HepG2 (cell line): ENCODE results near the gene ACSBG1. TPM values are rescaled to one million over a fixed set of nuclear protein-coding genes. Genes with fewer than 3 reads are reported as not detected.

Experiments
- ATAC-seq: fragments of 200-7000 bp; cut with Tn5 transposase; 3 replicates; pipeline ENCODE4 v1.9.1; 2020; ENCODE audit warnings: mild to moderate bottlenecking, moderate library complexity
- BruUV-seq: library from RNA; stranded (reverse); fragments of 400-500 nt; replicated peaks from 2 replicates; lab custom pipeline; 2021; lab: Mats Ljungman, UMichigan
- CTCF ChIA-PET: fragments of 300-600 bp; formaldehyde crosslinking; extraction: SDS; loops from one replicate; lab custom pipeline; 2021; ENCODE audit warnings: low total read pairs, inconsistent platforms, low intra/inter-chr PET ratio; lab: Yijun Ruan, JAX
- POLR2A ChIA-PET: fragments of 350-600 bp; sonication (Branson Sonifier 250); formaldehyde crosslinking; loops from one replicate; lab custom pipeline; 2020; ENCODE audit warnings: antibody characterized with exemption, inconsistent platforms; lab: Yijun Ruan, JAX
- DNase-seq: peaks from one replicate; pipeline ENCODE4 v3.0.0-alpha.2; 2015; ENCODE audit warnings: low spot score
- FAIRE-seq: peaks from 3 replicates; lab custom pipeline; 2011; peaks lifted over from hg19 to GRCh38; lab: Jason Lieb, UNC
- H2AFZ ChIP-seq: one replicate; pipeline ENCODE4 v1.6.1; 2011; ENCODE audit warnings: low read length, inconsistent platforms
- H3K27ac ChIP-seq: fragments of 300-600 bp; 3 replicates; pipeline ENCODE4 v1.8.0; 2011; ENCODE audit warnings: mixed run types, mild to moderate bottlenecking, mixed read lengths, low read length, inconsistent platforms; ENCODE audit not compliant: insufficient read depth; ENCODE audit errors: extremely low read length
- H3K27me3 ChIP-seq, 2 experiments: fragments of 200-600 bp in 1 of 2; 2 replicates in 1 of 2; 3 replicates in 1 of 2; pipeline versions ENCODE4 v1.6.0 to v1.8.0; 2011; ENCODE audit warnings: low read length in 2 of 2, mild to moderate bottlenecking in 2 of 2, moderate library complexity in 2 of 2, inconsistent platforms in 1 of 2; ENCODE audit not compliant: insufficient read depth in 2 of 2, control insufficient read depth in 1 of 2
- H3K36me3 ChIP-seq, 2 experiments: fragments of 200-600 bp in 1 of 2; replicated peaks in 1 of 2; 2 replicates in 1 of 2; 3 replicates in 1 of 2; pipeline versions ENCODE4 v1.5.1 to v1.8.0; 2011; ENCODE audit warnings: low read length in 2 of 2, inconsistent platforms in 1 of 2; ENCODE audit not compliant: insufficient read depth in 2 of 2, control insufficient read depth in 1 of 2
- H3K4me1 ChIP-seq: 2 replicates; pipeline ENCODE4 v1.5.1; 2012; ENCODE audit warnings: low read length, inconsistent platforms; ENCODE audit not compliant: insufficient read depth
- H3K4me2 ChIP-seq: 2 replicates; pipeline ENCODE4 v1.6.0; 2011; ENCODE audit warnings: low read depth, low read length, inconsistent platforms
- H3K4me3 ChIP-seq, 3 experiments: fragments of 200-600 bp in 1 of 3; sonication (generic), shearing (Covaris generic) in 1 of 3; replicated peaks in 1 of 3; 2 replicates each; pipeline ENCODE4 v1.5.1; 2011 to 2016; ENCODE audit warnings: low read length in 3 of 3, inconsistent platforms in 2 of 3, low read depth in 2 of 3, mild to moderate bottlenecking in 2 of 3, control low read depth in 1 of 3, mixed read lengths in 1 of 3; ENCODE audit not compliant: insufficient read depth in 1 of 3
- H3K79me2 ChIP-seq: one replicate; pipeline ENCODE4 v1.6.1; 2011; ENCODE audit warnings: low read length, inconsistent platforms; ENCODE audit not compliant: insufficient read depth
- H3K9ac ChIP-seq: 2 replicates; pipeline ENCODE4 v1.6.0; 2011; ENCODE audit warnings: mild to moderate bottlenecking, low read depth, low read length, inconsistent platforms; ENCODE audit not compliant: insufficient read depth
- H3K9me3 ChIP-seq: 2 replicates; pipeline ENCODE4 v1.5.1; 2012; ENCODE audit warnings: mild to moderate bottlenecking, low read length
- H4K20me1 ChIP-seq: 2 replicates; pipeline ENCODE4 v1.6.0; 2011; ENCODE audit warnings: inconsistent platforms, mild to moderate bottlenecking, low read length, moderate library complexity; ENCODE audit not compliant: insufficient read depth
- TMF1 ChIP-seq: sonication (generic); formaldehyde crosslinking; IDR thresholded peaks from 2 replicates; pipeline ENCODE4 v1.8.1; 2022; ENCODE audit warnings: low read depth, missing genetic modification reagents
- ZMYM2 ChIP-seq: sonication (generic); formaldehyde crosslinking; IDR thresholded peaks from 2 replicates; pipeline ENCODE4 v1.8.0; 2022; ENCODE audit warnings: mild to moderate bottlenecking, missing genetic modification reagents
- WGBS: methylation state at CpG from one replicate; pipeline ENCODE4 v1.1.6; 2017; ENCODE audit warnings: low lambda C conversion rate; 5-methylcytosine and 5-hydroxymethylcytosine counted together
- in situ Hi-C: cut with HindIII; loops from 2 replicates; pipeline ENCODE4 v1.10.0; 2017; ENCODE audit warnings: low pct_unique_long_range_greater_than_20kb; ENCODE audit not compliant: extremely low pct_ligation_motif_present
- intact Hi-C: fragments of 100-400 bp; cut with micrococcal nuclease; formaldehyde crosslinking; loops from one replicate; pipeline ENCODE4 v1.10.0; 2022; ENCODE audit not compliant: unreplicated experiment
- polyA plus RNA-seq, 8 experiments: library from polyadenylated mRNA; depleted of rRNA in 3 of 8; stranded (reverse) in 7 of 8; unstranded in 1 of 8; fragments of >200 nt; fragmentation: Illumina TruSeq in 4 of 8; extraction: Trizol in 4 of 8; gene quantifications; 2 replicates each; pipeline versions ENCODE4 v1.2.1 to v1.2.3, GENCODE V29; 2011 to 2016; ENCODE audit warnings: low read depth in 4 of 8, missing spikeins in 1 of 8, mixed read lengths in 1 of 8; ENCODE audit not compliant: insufficient read depth in 1 of 8
- total RNA-seq, 5 experiments: library from RNA; depleted of rRNA; stranded (reverse); fragments of >200 nt; fragmentation: Illumina TruSeq; extraction: Trizol; gene quantifications; 2 replicates each; pipeline ENCODE4 v1.2.3, GENCODE V29; 2016; ENCODE audit warnings: low read depth in 1 of 5
- TF ChIP-seq, protein P1 (sequence below): sonication (generic); formaldehyde crosslinking; IDR thresholded peaks from 2 replicates; pipeline ENCODE4 v1.8.1; 2023; ENCODE audit warnings: mild to moderate bottlenecking, moderate library complexity, missing genetic modification reagents

The ACSBG1 gene
- total and polyA plus RNA-seq, 2 of the 13 experiments (the other 11 are each of a cell fraction or from before 2014, with no cell fraction given) = 0.35 to 0.81 TPM

DNA sequence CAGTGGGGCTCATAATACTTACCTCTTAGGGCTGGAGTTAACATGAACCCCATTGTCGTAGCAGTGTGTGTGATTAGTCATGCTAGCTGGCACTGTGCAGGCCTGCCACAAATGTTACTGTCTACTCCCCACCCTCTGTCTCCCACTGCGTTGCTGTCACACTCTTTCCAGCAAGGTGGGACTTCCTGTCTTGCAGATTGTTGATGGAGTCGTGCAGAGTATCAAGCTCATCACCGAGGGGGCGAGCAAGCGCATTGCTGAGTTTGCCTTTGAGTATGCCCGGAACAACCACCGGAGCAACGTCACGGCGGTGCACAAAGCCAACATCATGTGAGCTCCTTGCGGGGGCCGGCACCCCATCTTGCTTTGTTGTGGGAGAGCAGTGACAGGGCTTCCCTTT is 72.3 kb downstream of the ACSBG1 start:
- Histone ChIP-seq H3K27me3 (no peaks in the 10 kb centered on the region), H3K27ac (no peak overlapping the region), H2AFZ (no peak overlapping the region), H3K9ac (no peak overlapping the region), H3K36me3 (peaks cover 9 to 53% of the 10 kb centered on the region in 2 experiments; a peak in 4 of 5 replicates), H4K20me1 (no peaks in the 10 kb centered on the region), H3K9me3 (no peaks in the 10 kb centered on the region), H3K4me1 (no peaks in the 10 kb centered on the region), H3K4me2 (no peak overlapping the region), H3K79me2 (no peaks in the 10 kb centered on the region)
- no peak for FAIRE-seq
- BruUV-seq = no TSS peak
- POLR2A ChIA-PET = no interaction called here
- WGBS = 88% methylated on average over 6 of the region's 13 CpGs
- no peak for ATAC-seq
- TF ChIP-seq ZMYM2 (CRISPR knock-in tag) (no peak), TMF1 (no peak)
- TF ChIP-seq, all 625 proteins: peak for 0
- H3K4me3 ChIP-seq = no peak overlapping the region
- in situ Hi-C loops = no loop called here
- CTCF ChIA-PET = no interaction called here
- intact Hi-C loops = no loop called here
- no peak for DNase-seq

DNA sequence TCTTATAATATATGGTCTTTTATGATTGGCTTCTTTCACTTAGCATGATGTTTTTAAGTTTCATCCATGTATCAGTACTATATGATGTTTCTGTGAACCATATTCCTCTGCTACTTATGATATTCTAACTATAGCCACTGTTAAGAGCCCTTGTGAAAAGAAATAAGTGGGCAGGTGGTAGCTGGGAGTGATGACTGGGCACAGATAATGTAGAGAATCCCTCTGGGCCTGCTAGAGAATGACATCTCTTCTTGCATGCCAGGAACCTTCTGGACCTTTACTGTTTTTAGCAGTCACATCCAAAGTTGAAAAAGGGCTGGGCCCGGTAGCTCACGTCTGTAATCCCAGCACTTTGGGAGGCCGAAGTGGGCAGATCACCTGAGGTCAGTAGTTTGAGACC is 75.0 kb downstream of the ACSBG1 start:
- DNase-seq (no peak), FAIRE-seq (no peak), ATAC-seq (no peak)
- Histone ChIP-seq H3K27me3 (no peaks in the 10 kb centered on the region), H3K27ac (no peak overlapping the region), H3K9me3 (no peaks in the 10 kb centered on the region), H3K4me1 (no peaks in the 10 kb centered on the region), H3K79me2 (no peaks in the 10 kb centered on the region), H3K36me3 (peaks cover 6 to 44% of the 10 kb centered on the region in 2 experiments), H3K4me3 (no peak overlapping the region), H3K4me2 (no peak overlapping the region), H2AFZ (no peak overlapping the region), H4K20me1 (no peaks in the 10 kb centered on the region), H3K9ac (no peak overlapping the region)
- intact Hi-C loops (no loop called here), in situ Hi-C loops (no loop called here)
- TF ChIP-seq, protein P1, sequence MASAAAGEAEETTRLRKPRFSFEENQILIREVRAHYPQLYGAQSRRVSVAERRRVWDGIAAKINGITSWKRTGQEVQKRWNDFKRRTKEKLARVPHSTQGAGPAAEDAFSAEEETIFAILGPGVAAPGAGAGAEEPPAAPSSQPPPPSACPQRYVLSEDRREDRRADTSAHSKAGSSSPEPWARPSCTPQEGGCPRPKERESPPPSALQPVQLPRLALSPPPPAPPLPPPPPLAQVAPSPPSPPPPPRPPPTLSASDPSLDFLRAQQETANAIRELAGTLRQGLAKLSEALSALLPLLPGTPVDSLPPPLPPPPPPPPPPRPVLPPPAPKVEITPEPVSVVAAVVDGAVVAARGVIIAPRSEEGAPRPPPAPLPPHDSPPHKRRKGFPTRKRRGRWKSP (CRISPR knock-in tag) = no peak
- CTCF ChIA-PET = no interaction called here
- 100% methylated on average over 3 of the region's 3 CpGs for WGBS
- BruUV-seq = no TSS peak
- POLR2A ChIA-PET = no interaction called here
